KMS-11 (cell line): ENCODE data around the gene OLFML3.

Experiments used
- H2AFZ ChIP-seq: fragments of 200-600 bp; sonication (generic); 2 replicates; pipeline ENCODE4 v1.6.1; 2016; ENCODE audit warnings: antibody characterized with exemption, mixed run types, low read depth
- H3K27ac ChIP-seq: fragments of 200-600 bp; sonication (generic); 2 replicates; pipeline ENCODE4 v1.6.1; 2016; ENCODE audit warnings: mild to moderate bottlenecking, mixed run types
- H3K27me3 ChIP-seq: fragments of 200-600 bp; sonication (generic); 2 replicates; pipeline ENCODE4 v1.6.1; 2017; ENCODE audit warnings: mild to moderate bottlenecking, low read depth, mixed run types, moderate library complexity; ENCODE audit not compliant: insufficient read depth
- H3K36me3 ChIP-seq: fragments of 200-600 bp; sonication (generic); 2 replicates; pipeline ENCODE4 v1.6.1; 2017; ENCODE audit warnings: mild to moderate bottlenecking, mixed run types; ENCODE audit not compliant: insufficient read depth
- H3K4me1 ChIP-seq: fragments of 200-600 bp; sonication (generic); 2 replicates; pipeline ENCODE4 v1.6.1; 2016; ENCODE audit warnings: mild to moderate bottlenecking, low read depth, mixed run types; ENCODE audit not compliant: poor library complexity, severe bottlenecking
- H3K4me2 ChIP-seq: fragments of 200-600 bp; sonication (generic); 2 replicates; pipeline ENCODE4 v1.7.0; 2016; ENCODE audit warnings: mild to moderate bottlenecking, mixed run types
- H3K4me3 ChIP-seq: fragments of 200-600 bp; sonication (generic); IDR thresholded peaks from 2 replicates; pipeline ENCODE4 v1.6.1; 2017; ENCODE audit warnings: low read depth, low read length, mixed read lengths; ENCODE audit not compliant: insufficient read depth
- H3K79me2 ChIP-seq: fragments of 200-600 bp; sonication (generic); 2 replicates; pipeline ENCODE4 v1.6.1; 2016; ENCODE audit warnings: low read depth, mixed run types; ENCODE audit not compliant: insufficient read depth
- H3K9ac ChIP-seq: fragments of 200-600 bp; sonication (generic); 2 replicates; pipeline ENCODE4 v1.6.1; 2016; ENCODE audit warnings: mild to moderate bottlenecking, mixed run types
- H4K20me1 ChIP-seq: fragments of 200-600 bp; sonication (generic); 2 replicates; pipeline ENCODE4 v1.6.1; 2016; ENCODE audit warnings: mild to moderate bottlenecking, mixed run types; ENCODE audit not compliant: insufficient read depth
- CTCF ChIP-seq: fragments of 200-600 bp; sonication (generic); conservative IDR thresholded peaks from 2 replicates; pipeline ENCODE4 v1.6.1; 2017; ENCODE audit warnings: low read depth, mild to moderate bottlenecking, antibody characterized with exemption, low read length, moderate library complexity, mixed read lengths

OLFML3 gene

DNA sequence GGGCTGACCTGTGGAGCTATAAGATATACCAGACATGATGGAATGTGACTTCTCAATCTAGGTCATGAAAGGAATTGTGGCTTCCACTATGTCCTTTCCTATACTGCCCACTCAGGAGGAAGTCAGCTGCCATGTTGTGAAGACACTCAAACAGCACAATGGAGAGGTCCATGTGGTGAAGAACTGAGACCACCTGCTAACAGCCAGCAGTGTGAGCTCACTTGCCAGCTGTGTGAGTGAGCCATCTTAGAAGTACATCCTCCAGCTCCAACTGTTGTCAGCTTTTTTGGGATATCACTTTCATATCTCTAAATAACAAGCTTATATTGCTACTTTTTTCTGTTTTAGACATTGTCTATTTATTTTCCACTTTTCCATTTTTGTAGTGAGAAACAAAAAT, 29.7 kb downstream of the OLFML3 start:
- no peak overlapping the region for H3K27ac ChIP-seq
- no peaks in the 10 kb centered on the region for H4K20me1 ChIP-seq
- no peak overlapping the region for H3K4me3 ChIP-seq
- no peaks in the 10 kb centered on the region for H3K79me2 ChIP-seq
- H3K4me1 ChIP-seq = no peaks in the 10 kb centered on the region
- no peak overlapping the region for H2AFZ ChIP-seq
- H3K27me3 ChIP-seq = no peaks in the 10 kb centered on the region
- H3K4me2 ChIP-seq = no peak overlapping the region
- no peaks in the 10 kb centered on the region for H3K36me3 ChIP-seq
- H3K9ac ChIP-seq = no peak overlapping the region
- no peak for TF ChIP-seq CTCF

DNA sequence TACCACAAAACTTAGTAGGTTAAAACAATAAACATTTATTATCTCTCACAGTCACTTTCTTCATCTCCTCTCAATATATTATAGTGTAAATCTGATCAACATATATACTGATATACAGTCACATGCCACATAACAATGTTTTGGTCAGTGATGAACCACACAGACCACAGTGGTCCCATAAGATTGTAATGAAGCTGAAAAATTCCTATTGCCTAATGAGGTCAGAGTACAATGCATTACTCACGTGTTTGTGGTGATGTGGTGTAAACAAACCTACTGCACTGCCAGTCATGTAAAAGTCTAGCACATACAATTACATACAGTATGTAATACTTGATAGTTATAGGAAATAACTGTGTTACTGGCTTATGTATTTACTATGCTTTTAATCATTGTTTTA, 30.1 kb downstream of the OLFML3 start:
- Histone ChIP-seq H3K27me3 (no peaks in the 10 kb centered on the region), H3K9ac (no peak overlapping the region), H3K4me2 (no peak overlapping the region), H2AFZ (no peak overlapping the region), H4K20me1 (no peaks in the 10 kb centered on the region), H3K4me3 (no peak overlapping the region), H3K4me1 (no peaks in the 10 kb centered on the region), H3K27ac (no peak overlapping the region), H3K79me2 (no peaks in the 10 kb centered on the region), H3K36me3 (no peaks in the 10 kb centered on the region)
- no peak for TF ChIP-seq CTCF

- Histone ChIP-seq H3K4me1 (no peaks in the 10 kb centered on the region), H3K36me3 (no peaks in the 10 kb centered on the region), H3K79me2 (no peaks in the 10 kb centered on the region), H3K4me2 (no peak overlapping the region), H3K9ac (no peak overlapping the region), H2AFZ (no peak overlapping the region), H4K20me1 (no peaks in the 10 kb centered on the region), H3K27me3 (no peaks in the 10 kb centered on the region), H3K4me3 (no peak overlapping the region), H3K27ac (no peak overlapping the region)
- no peak for TF ChIP-seq CTCF
These were observed 31.3 kb downstream of the OLFML3 start for GRCh38 chr1:114010433-114011184.

DNA sequence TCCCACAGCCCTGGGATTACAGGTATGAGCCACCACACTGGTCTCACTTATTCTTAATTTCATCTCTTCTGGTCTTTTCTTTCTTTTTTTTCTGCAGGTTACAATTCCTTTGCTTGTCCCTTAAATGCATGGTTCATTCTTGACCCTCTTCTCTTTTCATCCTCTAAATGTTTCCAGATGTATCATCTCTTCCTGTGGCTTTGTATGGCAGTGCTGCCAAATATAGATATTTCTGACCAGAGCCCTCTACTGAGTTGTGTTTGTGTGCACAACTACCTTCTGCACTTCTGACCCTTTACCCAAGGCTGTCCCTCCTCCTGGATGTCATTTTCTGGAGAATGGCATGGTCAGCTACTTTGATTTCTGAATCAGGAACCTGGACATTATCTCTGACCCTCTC, 32.5 kb downstream of the OLFML3 start:
- TF ChIP-seq CTCF = no peak
- H3K79me2 ChIP-seq = no peaks in the 10 kb centered on the region

More for the DNA sequence above, 32.5 kb downstream of the OLFML3 start:
- Histone ChIP-seq H3K27me3 (no peaks in the 10 kb centered on the region), H3K4me2 (no peak overlapping the region), H2AFZ (no peak overlapping the region), H3K27ac (no peak overlapping the region), H3K9ac (no peak overlapping the region), H3K4me1 (no peaks in the 10 kb centered on the region), H3K36me3 (no peaks in the 10 kb centered on the region), H4K20me1 (no peaks in the 10 kb centered on the region), H3K4me3 (no peak overlapping the region)
